Measurements from ENCODE around the gene GCAT. TPM values are rescaled to one million over a fixed set of nuclear protein-coding genes. Genes with fewer than 3 reads are reported as not detected.
A peak's percentile ranks its signal among the peaks of the same experiment; 100 is the strongest.
"Not testable (repeated sequence)": the region's sequence is repeated elsewhere in the genome, so short reads cannot be mapped to it uniquely, and the experiment has no call there.

Gene GCAT
- total RNA-seq, 1 donor from 2014 or later, result 27.6 TPM

DNA sequence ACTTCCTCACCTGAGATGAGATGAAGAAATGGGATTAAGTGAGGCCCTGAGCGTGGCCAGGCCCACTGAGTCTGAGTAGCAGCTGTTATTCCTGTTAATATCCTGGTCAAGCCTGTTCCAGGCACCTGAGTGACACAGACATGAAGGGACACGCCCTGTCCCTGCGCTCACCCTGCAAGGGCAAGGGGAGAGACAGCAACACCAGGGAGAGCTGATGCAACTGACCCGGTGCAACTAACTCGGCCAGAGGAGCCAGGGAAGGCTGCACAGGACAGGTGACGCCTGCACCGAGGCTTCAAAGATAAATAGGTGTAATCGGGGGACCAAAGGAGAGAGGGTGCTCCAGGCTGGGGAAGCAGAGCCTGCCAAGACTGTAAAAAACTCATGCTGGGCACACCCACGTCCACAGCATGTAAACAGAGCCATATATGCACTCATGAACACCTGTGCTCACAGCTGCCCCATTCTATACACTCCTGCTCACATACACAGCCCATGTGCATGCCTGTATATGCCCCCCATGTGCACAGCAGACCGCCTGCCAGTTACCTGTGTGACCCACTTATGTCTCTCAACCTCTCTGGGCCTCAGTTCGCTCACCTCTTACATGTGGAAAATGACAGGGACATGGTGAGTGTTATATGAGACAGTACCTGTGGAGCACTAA lies 22.8 kb upstream of the GCAT start:
- H3K4me3 ChIP-seq (ENCODE audit: low read depth, low read length), result no peak overlapping the region
- no peaks in the 10 kb centered on the region for H3K36me3 ChIP-seq (ENCODE audit: control insufficient read depth, insufficient read depth, low read length)
- DNase-seq (ENCODE audit: low read depth) (peak; percentile 72), FAIRE-seq (no peak)
- TF ChIP-seq, protein P1, sequence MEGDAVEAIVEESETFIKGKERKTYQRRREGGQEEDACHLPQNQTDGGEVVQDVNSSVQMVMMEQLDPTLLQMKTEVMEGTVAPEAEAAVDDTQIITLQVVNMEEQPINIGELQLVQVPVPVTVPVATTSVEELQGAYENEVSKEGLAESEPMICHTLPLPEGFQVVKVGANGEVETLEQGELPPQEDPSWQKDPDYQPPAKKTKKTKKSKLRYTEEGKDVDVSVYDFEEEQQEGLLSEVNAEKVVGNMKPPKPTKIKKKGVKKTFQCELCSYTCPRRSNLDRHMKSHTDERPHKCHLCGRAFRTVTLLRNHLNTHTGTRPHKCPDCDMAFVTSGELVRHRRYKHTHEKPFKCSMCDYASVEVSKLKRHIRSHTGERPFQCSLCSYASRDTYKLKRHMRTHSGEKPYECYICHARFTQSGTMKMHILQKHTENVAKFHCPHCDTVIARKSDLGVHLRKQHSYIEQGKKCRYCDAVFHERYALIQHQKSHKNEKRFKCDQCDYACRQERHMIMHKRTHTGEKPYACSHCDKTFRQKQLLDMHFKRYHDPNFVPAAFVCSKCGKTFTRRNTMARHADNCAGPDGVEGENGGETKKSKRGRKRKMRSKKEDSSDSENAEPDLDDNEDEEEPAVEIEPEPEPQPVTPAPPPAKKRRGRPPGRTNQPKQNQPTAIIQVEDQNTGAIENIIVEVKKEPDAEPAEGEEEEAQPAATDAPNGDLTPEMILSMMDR (IDR thresholded peaks at IDR 0.05; ENCODE audit: insufficient read depth, low read length, severe bottlenecking), result no peak
- no peaks in the 10 kb centered on the region for H3K27me3 ChIP-seq (ENCODE audit: control insufficient read depth, insufficient read depth, low read length)

DNA sequence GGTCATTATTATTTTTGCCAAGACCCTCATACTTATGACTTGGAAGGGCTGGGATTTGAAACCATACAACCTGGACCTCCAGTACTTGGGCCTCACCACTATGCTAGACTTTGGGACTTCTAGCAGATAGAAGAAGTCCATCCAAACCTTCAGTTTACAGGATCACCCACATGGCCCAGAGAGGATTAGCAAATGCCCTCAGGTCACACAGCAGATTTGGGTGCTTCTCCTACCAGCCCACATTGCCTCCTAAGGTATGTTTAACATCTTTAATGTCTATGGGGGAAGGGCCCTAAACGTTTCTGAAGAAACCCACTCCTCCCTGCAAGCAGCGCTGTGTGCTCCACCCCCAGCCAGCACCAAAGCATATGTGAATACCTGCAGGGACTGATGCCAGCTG lies 17.5 kb upstream of the GCAT start:
- H3K27me3 ChIP-seq (ENCODE audit: control insufficient read depth, insufficient read depth, low read length), result no peaks in the 10 kb centered on the region
- H3K36me3 ChIP-seq (ENCODE audit: control insufficient read depth, insufficient read depth, low read length), result no peaks in the 10 kb centered on the region
- FAIRE-seq (no peak), DNase-seq (ENCODE audit: low read depth) (no peak)
- TF ChIP-seq, protein P1 (IDR thresholded peaks at IDR 0.05; ENCODE audit: insufficient read depth, low read length, severe bottlenecking), result no peak
- no peak overlapping the region for H3K4me3 ChIP-seq (ENCODE audit: low read depth, low read length)

DNA sequence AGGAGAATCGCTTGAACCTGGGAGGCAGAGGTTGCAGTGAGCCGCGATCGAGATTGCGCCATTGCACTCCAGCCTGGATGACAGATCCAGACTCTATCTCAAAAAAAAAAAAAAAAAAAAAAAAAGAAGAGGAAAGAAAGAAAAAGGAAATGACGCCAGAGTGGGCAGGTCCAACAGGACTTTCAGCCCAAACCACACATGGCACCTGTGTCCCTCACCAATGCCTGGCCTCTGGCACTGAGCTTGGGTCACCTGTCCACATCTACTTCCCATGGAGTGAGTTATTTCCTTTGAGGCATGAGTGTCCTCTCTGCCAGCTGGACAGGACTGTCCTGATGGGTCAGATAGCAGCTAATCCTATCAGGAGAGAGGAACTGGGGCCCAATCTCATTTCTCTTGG lies 15.2 kb upstream of the GCAT start:
- TF ChIP-seq, protein P1 (IDR thresholded peaks at IDR 0.05; ENCODE audit: insufficient read depth, low read length, severe bottlenecking), result no peak
- Histone ChIP-seq H3K27me3 (ENCODE audit: control insufficient read depth, insufficient read depth, low read length) (no peaks in the 10 kb centered on the region), H3K4me3 (ENCODE audit: low read depth, low read length) (no peak overlapping the region), H3K36me3 (ENCODE audit: control insufficient read depth, insufficient read depth, low read length) (no peaks in the 10 kb centered on the region)
- FAIRE-seq (no peak), DNase-seq (ENCODE audit: low read depth) (no peak)

DNA sequence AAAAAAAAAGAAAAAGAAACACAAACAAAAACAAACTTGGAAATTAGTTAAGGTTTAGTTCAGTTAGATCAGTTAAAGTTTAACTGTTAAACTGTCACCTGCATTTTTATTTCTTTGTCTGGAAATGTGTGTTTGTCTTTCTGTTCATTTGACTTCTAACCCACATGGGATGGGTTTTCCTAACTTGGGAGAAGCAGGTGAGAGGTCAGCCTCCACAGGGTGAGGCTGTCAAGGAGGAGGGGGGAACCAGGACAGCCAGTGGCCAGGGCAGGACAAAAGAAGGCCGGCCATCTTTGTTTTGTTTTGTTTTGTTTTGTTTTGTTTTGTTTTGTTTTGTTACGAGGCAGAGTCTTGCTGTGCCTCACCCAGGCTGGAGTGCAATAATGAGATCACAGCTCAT lies 13.4 kb upstream of the GCAT start:
- Histone ChIP-seq H3K36me3 (ENCODE audit: control insufficient read depth, insufficient read depth, low read length) (no peaks in the 10 kb centered on the region), H3K27me3 (ENCODE audit: control insufficient read depth, insufficient read depth, low read length) (no peaks in the 10 kb centered on the region), H3K4me3 (ENCODE audit: low read depth, low read length) (no peak overlapping the region)
- FAIRE-seq, result no peak
- no peak for DNase-seq (ENCODE audit: low read depth)
- TF ChIP-seq, protein P1 (IDR thresholded peaks at IDR 0.05; ENCODE audit: insufficient read depth, low read length, severe bottlenecking), result no peak

DNA sequence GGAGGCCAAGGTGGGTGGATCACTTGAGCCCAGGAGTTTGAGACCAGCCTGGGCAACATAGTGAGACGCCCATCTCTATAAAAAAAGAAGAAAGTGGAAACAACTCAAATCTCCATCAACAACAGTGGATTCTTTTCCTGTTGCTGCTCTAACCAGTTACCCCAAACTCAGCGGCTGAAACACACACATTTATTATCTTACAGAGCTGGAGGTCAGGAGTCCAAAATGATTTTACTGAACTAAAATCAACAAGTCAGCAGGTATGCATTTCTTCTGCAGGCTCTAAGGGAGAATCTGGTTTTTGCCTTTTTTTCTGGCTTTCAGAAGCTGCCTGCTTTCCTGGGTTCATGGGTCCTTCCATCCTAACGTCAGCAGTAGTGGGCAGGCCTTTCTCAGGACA lies 11.7 kb upstream of the GCAT start:
- TF ChIP-seq, protein P1 (IDR thresholded peaks at IDR 0.05; ENCODE audit: insufficient read depth, low read length, severe bottlenecking), result no peak
- Histone ChIP-seq H3K36me3 (ENCODE audit: control insufficient read depth, insufficient read depth, low read length) (no peaks in the 10 kb centered on the region), H3K4me3 (ENCODE audit: low read depth, low read length) (no peak overlapping the region), H3K27me3 (ENCODE audit: control insufficient read depth, insufficient read depth, low read length) (no peaks in the 10 kb centered on the region)
- DNase-seq (ENCODE audit: low read depth), result no peak
- no peak for FAIRE-seq

DNA sequence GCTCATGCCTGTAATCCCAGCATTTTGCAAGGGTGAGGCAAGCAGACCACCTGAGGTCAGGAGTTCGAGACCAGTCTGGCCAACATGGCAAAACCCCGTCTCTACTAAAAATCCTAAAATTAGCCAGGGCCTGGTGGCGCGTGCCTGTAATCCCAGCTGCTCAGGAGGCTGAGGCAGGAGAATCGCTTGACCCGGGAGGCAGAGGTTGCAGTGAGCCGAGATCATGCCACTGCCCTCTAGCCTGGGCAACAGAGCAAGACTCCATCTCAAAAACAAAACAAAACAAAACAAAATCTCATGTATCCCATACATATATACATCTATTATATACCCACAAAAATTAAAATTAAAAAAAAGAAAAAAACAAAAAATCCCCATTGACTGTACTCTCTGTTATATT lies 10.5 kb upstream of the GCAT start:
- not testable (repeated sequence) for H3K27me3 ChIP-seq (ENCODE audit: control insufficient read depth, insufficient read depth, low read length); H3K36me3 ChIP-seq (ENCODE audit: control insufficient read depth, insufficient read depth, low read length); H3K4me3 ChIP-seq (ENCODE audit: low read depth, low read length); FAIRE-seq; DNase-seq (ENCODE audit: low read depth)
